Measurements from ENCODE around the gene ABR. TPM values are rescaled to one million over a fixed set of nuclear protein-coding genes. Genes with fewer than 3 reads are reported as not detected.

The ABR gene
- total RNA-seq, 1 experiment from 2014 or later: 78.3 TPM

GRCh38 chr17:1146561-1147265 is 33.1 kb downstream of the ABR start:
- Mint-ChIP-seq H3K27me3 (ENCODE audit: insufficient read depth, unreplicated experiment) (no peaks in the 10 kb centered on the region), H3K4me1 (ENCODE audit: low read depth, unreplicated experiment) (peaks cover 7% of the 10 kb centered on the region), H3K4me3 (ENCODE audit: unreplicated experiment) (no peak overlapping the region), H3K36me3 (ENCODE audit: insufficient read depth, unreplicated experiment) (peaks cover 11% of the 10 kb centered on the region), H3K27ac (ENCODE audit: unreplicated experiment) (no peak overlapping the region), H3K9me3 (ENCODE audit: unreplicated experiment) (no peaks in the 10 kb centered on the region)
- Histone ChIP-seq H3K4me3 (ENCODE audit: low read depth, low read length) (no peak overlapping the region), H3K9me3 (no peaks in the 10 kb centered on the region), H3K4me1 (no peaks in the 10 kb centered on the region), H3K27me3 (replicated peaks; ENCODE audit: control insufficient read depth, insufficient read depth, low read length) (no peaks in the 10 kb centered on the region), H3K36me3 (ENCODE audit: control insufficient read depth, insufficient read depth, low read length) (no peaks in the 10 kb centered on the region)
- DNase-seq: no peak
- no TSS peak for BruUV-seq (replicated peaks)
- TF ChIP-seq CTCF (IDR thresholded peaks at IDR 0.05; ENCODE audit: insufficient read depth in 1 of 2, low read depth in 1 of 2, low read length in 1 of 2, severe bottlenecking in 1 of 2, unreplicated experiment in 1 of 2): no peak
- CTCF ChIA-PET: interaction anchor here (1.7 to 2.5 kb wide), 2 partner anchors 24 to 88 kb away, joined by 13 to 21 read pairs; no protein-coding TSS in a partner anchor
- intact Hi-C loops (cut with micrococcal nuclease; ENCODE audit: unreplicated experiment): loop anchor here (2.0 kb wide), 1 partner anchor 24 kb away; no protein-coding TSS in a partner anchor
- POLR2A ChIA-PET: no interaction called here

GRCh38 chr17:1145311-1145986 is 34.3 kb downstream of the ABR start:
- Mint-ChIP-seq H3K27me3 (ENCODE audit: insufficient read depth, unreplicated experiment) (no peaks in the 10 kb centered on the region), H3K4me3 (ENCODE audit: unreplicated experiment) (no peak overlapping the region), H3K4me1 (ENCODE audit: low read depth, unreplicated experiment) (peaks cover 7% of the 10 kb centered on the region), H3K9me3 (ENCODE audit: unreplicated experiment) (no peaks in the 10 kb centered on the region), H3K27ac (ENCODE audit: unreplicated experiment) (no peak overlapping the region), H3K36me3 (ENCODE audit: insufficient read depth, unreplicated experiment) (peaks cover 11% of the 10 kb centered on the region)
- intact Hi-C loops (cut with micrococcal nuclease; ENCODE audit: unreplicated experiment): no loop called here
- Histone ChIP-seq H3K9me3 (no peaks in the 10 kb centered on the region), H3K4me1 (no peaks in the 10 kb centered on the region), H3K27me3 (replicated peaks; ENCODE audit: control insufficient read depth, insufficient read depth, low read length) (no peaks in the 10 kb centered on the region), H3K4me3 (ENCODE audit: low read depth, low read length) (no peak overlapping the region), H3K36me3 (ENCODE audit: control insufficient read depth, insufficient read depth, low read length) (no peaks in the 10 kb centered on the region)
- POLR2A ChIA-PET: no interaction called here
- no peak for TF ChIP-seq CTCF (IDR thresholded peaks at IDR 0.05; ENCODE audit: insufficient read depth in 1 of 2, low read depth in 1 of 2, low read length in 1 of 2, severe bottlenecking in 1 of 2, unreplicated experiment in 1 of 2)
- CTCF ChIA-PET: interaction anchor here (0.6 kb wide), 1 partner anchor 19 kb away, joined by 3 read pairs; no protein-coding TSS in a partner anchor
- BruUV-seq (replicated peaks): no TSS peak
- DNase-seq: no peak

- CTCF ChIA-PET: interaction anchor here (1.1 kb wide), 1 partner anchor 43 kb away, joined by 3 read pairs; no protein-coding TSS in a partner anchor
Measured at GRCh38 chr17:1144162-1144561, 35.6 kb downstream of the ABR start.

More at GRCh38 chr17:1144162-1144561, 35.6 kb downstream of the ABR start:
- POLR2A ChIA-PET: no interaction called here
- intact Hi-C loops (cut with micrococcal nuclease; ENCODE audit: unreplicated experiment): no loop called here
- DNase-seq: no peak
- Mint-ChIP-seq H3K27me3 (ENCODE audit: insufficient read depth, unreplicated experiment) (no peaks in the 10 kb centered on the region), H3K27ac (ENCODE audit: unreplicated experiment) (no peak overlapping the region), H3K4me3 (ENCODE audit: unreplicated experiment) (no peak overlapping the region), H3K9me3 (ENCODE audit: unreplicated experiment) (no peaks in the 10 kb centered on the region), H3K4me1 (ENCODE audit: low read depth, unreplicated experiment) (peaks cover 7% of the 10 kb centered on the region), H3K36me3 (ENCODE audit: insufficient read depth, unreplicated experiment) (peaks cover 11% of the 10 kb centered on the region)
- BruUV-seq (replicated peaks): no TSS peak
- Histone ChIP-seq H3K36me3 (ENCODE audit: control insufficient read depth, insufficient read depth, low read length) (no peaks in the 10 kb centered on the region), H3K4me1 (no peaks in the 10 kb centered on the region), H3K9me3 (no peaks in the 10 kb centered on the region), H3K27me3 (replicated peaks; ENCODE audit: control insufficient read depth, insufficient read depth, low read length) (no peaks in the 10 kb centered on the region), H3K4me3 (ENCODE audit: low read depth, low read length) (no peak overlapping the region)
- no peak for TF ChIP-seq CTCF (IDR thresholded peaks at IDR 0.05; ENCODE audit: insufficient read depth in 1 of 2, low read depth in 1 of 2, low read length in 1 of 2, severe bottlenecking in 1 of 2, unreplicated experiment in 1 of 2)

Measured in Caco-2 (cell line).